Natural killer cell (primary cell): ENCODE results near the gene CDC73. TPM values are rescaled to one million over a fixed set of nuclear protein-coding genes. Genes with fewer than 3 reads are reported as not detected.

Source experiments
- ATAC-seq, 3 donors: fragments of 150-1000 bp in 2 of 3; fragments of 200-7000 bp in 1 of 3; cut with Tn5 transposase; 1 replicate in 1 of 3; 2 replicates in 2 of 3; pipeline ENCODE4 v1.10.0; 2021; ENCODE audit warnings: mild to moderate bottlenecking in 2 of 3, moderate library complexity in 2 of 3
- DNase-seq, 2 donors: peaks; one replicate each; pipeline versions ENCODE4 v3.0.0 to v3.0.0-alpha.2; 2013 to 2021; ENCODE audit warnings: mixed read lengths in 1 of 2
- H3K27ac ChIP-seq: one replicate; pipeline ENCODE4 v1.5.1; 2013; ENCODE audit warnings: mild to moderate bottlenecking, low read length
- H3K27me3 ChIP-seq: one replicate; pipeline ENCODE4 v1.6.1; 2013; ENCODE audit warnings: low read length; ENCODE audit not compliant: control insufficient read depth, insufficient read depth
- H3K36me3 ChIP-seq: one replicate; pipeline ENCODE4 v1.6.1; 2013; ENCODE audit warnings: low read length; ENCODE audit not compliant: control insufficient read depth, insufficient read depth
- H3K4me1 ChIP-seq: one replicate; pipeline ENCODE4 v1.6.1; 2013; ENCODE audit warnings: low read length; ENCODE audit not compliant: control insufficient read depth, insufficient read depth
- H3K4me3 ChIP-seq: one replicate; pipeline ENCODE4 v1.5.1; 2013; ENCODE audit warnings: low read length
- H3K9me3 ChIP-seq: one replicate; pipeline ENCODE4 v1.6.1; 2013; ENCODE audit warnings: low read length; ENCODE audit not compliant: control insufficient read depth, insufficient read depth
- H3K27ac Mint-ChIP-seq, 2 donors: one replicate each; pipeline ENCODE4 v1.8.0; 2022; ENCODE audit warnings: mild to moderate bottlenecking in 2 of 2, mixed read lengths in 2 of 2, moderate library complexity in 1 of 2
- H3K27me3 Mint-ChIP-seq, 2 donors: one replicate each; pipeline ENCODE4 v1.8.0; 2022; ENCODE audit warnings: low read depth in 2 of 2, mixed read lengths in 2 of 2
- H3K36me3 Mint-ChIP-seq: one replicate; pipeline ENCODE4 v1.8.0; 2022; ENCODE audit warnings: mixed read lengths
- H3K4me1 Mint-ChIP-seq, 2 donors: one replicate each; pipeline ENCODE4 v1.8.0; 2022; ENCODE audit warnings: mixed read lengths in 2 of 2
- H3K4me3 Mint-ChIP-seq: one replicate; pipeline ENCODE4 v1.8.0; 2022; ENCODE audit warnings: mild to moderate bottlenecking, moderate library complexity, mixed read lengths
- H3K9me3 Mint-ChIP-seq, 2 donors: one replicate each; pipeline ENCODE4 v1.8.0; 2022; ENCODE audit warnings: mixed read lengths in 2 of 2
- WGBS: methylation state at CpG from one replicate; pipeline ENCODE4 v1.1.7; 2013; ENCODE audit warnings: missing lambda C conversion rate; ENCODE audit not compliant: insufficient coverage; 5-methylcytosine and 5-hydroxymethylcytosine counted together
- intact Hi-C: fragments of 100-400 bp; cut with micrococcal nuclease; formaldehyde crosslinking; loops from one replicate; pipeline ENCODE4 v1.14.2; 2022
- total RNA-seq, 4 donors: library from RNA; stranded (reverse); fragments of 120-200 nt in 1 of 4; gene quantifications; one replicate each; pipeline versions ENCODE4 v1.2.3 to v1.2.4, GENCODE V29; 2013 to 2022
- TF ChIP-seq, protein P1 (sequence below): fragments of 200-600 bp; IDR thresholded peaks from one replicate; pipeline ENCODE4 v1.8.0; 2022; ENCODE audit warnings: antibody characterized with exemption

The CDC73 gene
- total RNA-seq, 3 donors from 2014 or later (not counting 1 experiment from before 2014, with no cell fraction given) = 73.2 to 86.0 (median 82.6) TPM

DNA sequence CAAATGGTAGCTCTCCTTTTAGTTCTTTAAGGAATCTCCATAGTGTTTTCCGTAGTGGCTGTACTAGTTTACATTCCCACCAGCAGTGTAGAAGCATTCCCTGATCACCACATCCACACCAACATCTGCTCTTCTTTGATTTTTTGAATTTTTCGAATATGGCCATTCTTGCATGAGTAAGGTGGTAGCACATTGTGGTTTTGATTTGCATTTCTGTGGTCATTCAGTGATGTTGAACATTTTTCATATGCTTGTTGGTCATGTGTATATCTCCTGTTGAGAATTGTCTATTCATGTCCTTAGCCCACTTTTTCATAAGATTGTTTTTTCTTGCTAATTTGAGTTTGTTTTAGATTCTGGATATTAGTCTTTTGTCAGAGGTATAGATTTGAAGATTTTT is 149.2 kb downstream of the CDC73 start:
- H3K27ac ChIP-seq = no peak overlapping the region

DNA sequence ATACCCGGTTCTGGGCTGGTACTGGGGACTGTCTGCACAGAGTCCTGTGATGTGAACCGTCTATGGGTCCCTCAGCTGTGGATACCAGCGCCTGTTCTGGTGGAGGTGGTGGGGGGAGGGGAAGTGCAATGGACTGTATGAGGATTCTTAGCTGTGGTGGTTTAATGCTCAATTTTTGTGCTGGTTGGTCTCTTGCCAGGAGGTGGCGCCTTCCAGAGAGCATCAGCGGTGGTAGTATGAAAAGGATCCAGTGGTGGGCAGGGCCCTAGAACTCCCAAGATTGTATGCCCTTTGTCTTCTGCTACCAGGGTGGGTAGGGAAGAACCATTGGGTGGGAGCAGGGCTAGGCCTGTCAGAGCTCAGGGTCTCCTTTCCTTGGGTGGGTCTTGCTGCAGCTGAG is 153.9 kb downstream of the CDC73 start:
- H3K27me3 ChIP-seq = no peaks in the 10 kb centered on the region
- ATAC-seq = no peak
- no peaks in the 10 kb centered on the region for H3K4me1 ChIP-seq
- no peak overlapping the region for H3K4me3 ChIP-seq
- TF ChIP-seq, protein P1, sequence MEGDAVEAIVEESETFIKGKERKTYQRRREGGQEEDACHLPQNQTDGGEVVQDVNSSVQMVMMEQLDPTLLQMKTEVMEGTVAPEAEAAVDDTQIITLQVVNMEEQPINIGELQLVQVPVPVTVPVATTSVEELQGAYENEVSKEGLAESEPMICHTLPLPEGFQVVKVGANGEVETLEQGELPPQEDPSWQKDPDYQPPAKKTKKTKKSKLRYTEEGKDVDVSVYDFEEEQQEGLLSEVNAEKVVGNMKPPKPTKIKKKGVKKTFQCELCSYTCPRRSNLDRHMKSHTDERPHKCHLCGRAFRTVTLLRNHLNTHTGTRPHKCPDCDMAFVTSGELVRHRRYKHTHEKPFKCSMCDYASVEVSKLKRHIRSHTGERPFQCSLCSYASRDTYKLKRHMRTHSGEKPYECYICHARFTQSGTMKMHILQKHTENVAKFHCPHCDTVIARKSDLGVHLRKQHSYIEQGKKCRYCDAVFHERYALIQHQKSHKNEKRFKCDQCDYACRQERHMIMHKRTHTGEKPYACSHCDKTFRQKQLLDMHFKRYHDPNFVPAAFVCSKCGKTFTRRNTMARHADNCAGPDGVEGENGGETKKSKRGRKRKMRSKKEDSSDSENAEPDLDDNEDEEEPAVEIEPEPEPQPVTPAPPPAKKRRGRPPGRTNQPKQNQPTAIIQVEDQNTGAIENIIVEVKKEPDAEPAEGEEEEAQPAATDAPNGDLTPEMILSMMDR = no peak
- intact Hi-C loops = no loop called here
- H3K9me3 ChIP-seq = no peaks in the 10 kb centered on the region
- H3K4me1 Mint-ChIP-seq = peaks cover 12 to 18% of the 10 kb centered on the region in 2 donors
- H3K36me3 ChIP-seq = no peaks in the 10 kb centered on the region
- H3K36me3 Mint-ChIP-seq = peaks cover 8% of the 10 kb centered on the region
- H3K27me3 Mint-ChIP-seq = no peaks in the 10 kb centered on the region
- 97% methylated on average over 5 of the region's 5 CpGs for WGBS
- no peak overlapping the region for H3K27ac Mint-ChIP-seq
- no peak overlapping the region for H3K4me3 Mint-ChIP-seq
- peaks cover 0 to 5% of the 10 kb centered on the region in 2 donors for H3K9me3 Mint-ChIP-seq
- no peak for DNase-seq
- H3K27ac ChIP-seq = no peak overlapping the region

More for the DNA sequence above, 149.2 kb downstream of the CDC73 start:
- H3K27me3 Mint-ChIP-seq = no peaks in the 10 kb centered on the region
- Histone ChIP-seq H3K4me3 (no peak overlapping the region), H3K27me3 (no peaks in the 10 kb centered on the region), H3K36me3 (no peaks in the 10 kb centered on the region), H3K9me3 (no peaks in the 10 kb centered on the region), H3K4me1 (no peaks in the 10 kb centered on the region)
- H3K9me3 Mint-ChIP-seq = peaks cover 0 to 5% of the 10 kb centered on the region in 2 donors
- H3K36me3 Mint-ChIP-seq = peaks cover 8% of the 10 kb centered on the region
- TF ChIP-seq, protein P1 = no peak
- intact Hi-C loops = no loop called here
- H3K27ac Mint-ChIP-seq = no peak overlapping the region
- ATAC-seq (no peak), DNase-seq (no peak)
- 54% methylated on average over 2 of the region's 2 CpGs for WGBS
- H3K4me3 Mint-ChIP-seq = no peak overlapping the region
- H3K4me1 Mint-ChIP-seq = peaks cover 13 to 18% of the 10 kb centered on the region in 2 donors

DNA sequence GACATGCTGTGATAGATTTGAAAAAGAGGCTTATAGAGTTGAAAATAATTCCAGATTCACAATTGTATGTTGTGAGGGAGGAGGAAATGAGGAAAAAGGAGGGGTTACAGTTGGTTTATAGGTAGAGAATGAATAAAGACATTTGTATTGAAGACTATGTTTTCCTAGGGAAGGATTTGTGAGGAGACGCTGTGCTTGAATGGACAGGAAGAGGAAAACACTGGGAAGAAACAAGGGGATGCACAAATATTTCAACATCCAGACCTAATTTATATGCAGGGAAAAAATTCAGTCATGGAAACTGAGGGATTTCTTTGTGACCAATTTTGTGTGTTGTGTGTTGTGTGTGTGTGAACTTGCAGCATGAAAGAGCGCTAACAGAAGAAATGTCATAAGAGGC is 157.1 kb downstream of the CDC73 start:
- Histone ChIP-seq H3K27me3 (no peaks in the 10 kb centered on the region), H3K36me3 (no peaks in the 10 kb centered on the region), H3K9me3 (no peaks in the 10 kb centered on the region), H3K4me3 (no peak overlapping the region), H3K27ac (no peak overlapping the region), H3K4me1 (no peaks in the 10 kb centered on the region)
- TF ChIP-seq, protein P1 = no peak
- H3K36me3 Mint-ChIP-seq = peaks cover 7% of the 10 kb centered on the region
- ATAC-seq = no peak
- no peak overlapping the region for H3K4me3 Mint-ChIP-seq
- DNase-seq = no peak
- no peak overlapping the region for H3K27ac Mint-ChIP-seq
- intact Hi-C loops = no loop called here
- no peaks in the 10 kb centered on the region for H3K4me1 Mint-ChIP-seq
- no peaks in the 10 kb centered on the region for H3K9me3 Mint-ChIP-seq
- H3K27me3 Mint-ChIP-seq = no peaks in the 10 kb centered on the region
- WGBS = 100% methylated on average over 2 of the region's 2 CpGs

DNA sequence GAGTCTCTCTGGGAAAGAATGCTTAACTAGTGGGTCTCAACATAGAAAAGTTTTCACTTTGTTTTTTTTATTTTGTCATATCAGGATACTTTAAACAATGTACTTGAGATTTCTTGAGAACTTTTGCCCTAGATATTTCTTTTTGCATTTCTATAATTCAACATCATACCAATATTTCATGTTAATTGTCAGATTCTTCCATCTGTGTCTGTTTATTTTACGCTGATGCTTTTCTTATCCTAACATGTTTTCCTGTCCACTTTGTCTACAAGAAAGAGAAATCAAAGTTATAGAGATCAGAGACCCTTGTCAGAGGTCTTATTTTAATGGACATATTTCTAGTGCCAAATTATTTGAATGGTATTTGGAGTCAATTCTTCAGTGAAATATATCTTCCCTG is 160.1 kb downstream of the CDC73 start:
- no peak for DNase-seq
- H3K9me3 ChIP-seq = no peaks in the 10 kb centered on the region
- TF ChIP-seq, protein P1 = no peak
- no CpG with 5 or more reads among the region's 1 CpG for WGBS
- Mint-ChIP-seq H3K9me3 (peaks cover 0 to 2% of the 10 kb centered on the region in 2 donors), H3K4me1 (no peaks in the 10 kb centered on the region), H3K4me3 (no peak overlapping the region), H3K36me3 (no peaks in the 10 kb centered on the region), H3K27ac (no peak overlapping the region), H3K27me3 (no peaks in the 10 kb centered on the region)
- H3K4me1 ChIP-seq = no peaks in the 10 kb centered on the region
- intact Hi-C loops = no loop called here
- no peaks in the 10 kb centered on the region for H3K27me3 ChIP-seq
- H3K4me3 ChIP-seq = no peak overlapping the region
- no peak overlapping the region for H3K27ac ChIP-seq
- ATAC-seq = no peak
- no peaks in the 10 kb centered on the region for H3K36me3 ChIP-seq
